Measurements from ENCODE around the gene MATN4.
A peak's percentile ranks its signal among the peaks of the same experiment; 100 is the strongest.

The MATN4 gene

DNA sequence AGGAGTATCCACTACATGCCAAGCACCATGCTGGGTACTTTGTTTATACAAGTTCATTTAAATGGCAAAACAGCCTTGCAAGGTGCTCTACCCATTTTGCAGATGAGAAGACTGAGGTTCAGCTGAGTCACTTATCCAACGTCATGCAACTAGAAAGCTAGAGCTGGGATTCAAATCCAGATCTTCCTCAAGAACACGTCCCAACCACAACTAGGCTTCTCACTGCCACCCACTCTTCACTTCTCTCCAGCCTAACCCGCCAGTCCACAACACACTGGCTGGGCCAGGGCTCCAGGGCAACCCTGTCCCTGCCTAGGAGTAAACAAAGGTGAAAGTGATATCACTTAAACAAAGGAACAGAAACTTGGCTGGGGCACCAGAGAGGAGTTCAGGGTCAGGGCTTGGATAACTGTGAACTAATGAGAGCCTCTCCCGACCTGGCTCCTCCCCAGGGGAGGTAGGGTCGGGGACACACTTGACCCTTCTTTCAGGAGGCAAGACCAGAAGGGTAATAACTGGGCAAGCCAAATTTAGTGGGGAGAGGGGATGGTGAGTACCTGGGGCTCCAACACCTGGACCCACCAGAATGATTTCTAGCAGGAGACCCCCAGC lies 32.2 kb upstream of the MATN4 start:
- peak in 1 of 3 donors; percentile 20 for DNase-seq

DNA sequence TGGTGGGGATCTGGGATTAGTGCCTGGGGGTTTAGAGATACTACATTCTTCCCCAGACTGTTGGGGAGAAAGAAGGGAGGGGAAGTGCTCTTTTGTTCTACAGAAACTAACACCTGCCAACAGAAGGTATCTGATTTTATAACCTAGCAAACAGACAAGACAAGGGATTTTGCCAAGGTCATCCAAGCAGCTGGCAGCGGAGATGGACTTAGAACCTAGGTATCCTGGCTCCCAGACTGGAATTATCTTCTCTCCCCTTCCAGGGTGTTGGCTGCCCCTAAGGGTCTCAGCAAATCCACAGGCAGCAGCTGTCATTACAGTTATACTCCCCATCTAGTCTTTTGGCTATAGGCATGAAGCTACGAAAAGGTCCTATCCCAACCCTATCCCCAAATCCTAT lies 31.7 kb upstream of the MATN4 start:
- no peak for DNase-seq

DNA sequence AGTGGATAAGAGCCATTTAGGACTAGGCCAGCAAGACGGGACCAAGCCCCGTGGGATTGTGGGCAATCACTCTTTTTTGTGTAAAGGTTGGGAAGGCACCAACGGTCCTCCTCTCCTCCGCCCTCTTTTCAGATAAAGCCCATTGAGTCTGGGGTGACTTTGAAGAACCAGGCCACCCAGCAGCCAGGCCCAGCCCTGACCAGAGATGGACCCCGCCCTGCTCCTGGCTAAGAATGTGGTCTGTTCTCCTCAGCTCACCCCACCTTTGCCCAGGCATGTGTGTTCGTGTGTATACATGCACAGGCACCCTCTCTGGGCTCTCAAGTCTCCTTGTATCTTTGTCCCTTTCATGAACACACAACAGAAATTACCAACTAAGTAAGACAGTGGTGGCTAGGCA lies 31.0 kb upstream of the MATN4 start:
- no peak for DNase-seq

DNA sequence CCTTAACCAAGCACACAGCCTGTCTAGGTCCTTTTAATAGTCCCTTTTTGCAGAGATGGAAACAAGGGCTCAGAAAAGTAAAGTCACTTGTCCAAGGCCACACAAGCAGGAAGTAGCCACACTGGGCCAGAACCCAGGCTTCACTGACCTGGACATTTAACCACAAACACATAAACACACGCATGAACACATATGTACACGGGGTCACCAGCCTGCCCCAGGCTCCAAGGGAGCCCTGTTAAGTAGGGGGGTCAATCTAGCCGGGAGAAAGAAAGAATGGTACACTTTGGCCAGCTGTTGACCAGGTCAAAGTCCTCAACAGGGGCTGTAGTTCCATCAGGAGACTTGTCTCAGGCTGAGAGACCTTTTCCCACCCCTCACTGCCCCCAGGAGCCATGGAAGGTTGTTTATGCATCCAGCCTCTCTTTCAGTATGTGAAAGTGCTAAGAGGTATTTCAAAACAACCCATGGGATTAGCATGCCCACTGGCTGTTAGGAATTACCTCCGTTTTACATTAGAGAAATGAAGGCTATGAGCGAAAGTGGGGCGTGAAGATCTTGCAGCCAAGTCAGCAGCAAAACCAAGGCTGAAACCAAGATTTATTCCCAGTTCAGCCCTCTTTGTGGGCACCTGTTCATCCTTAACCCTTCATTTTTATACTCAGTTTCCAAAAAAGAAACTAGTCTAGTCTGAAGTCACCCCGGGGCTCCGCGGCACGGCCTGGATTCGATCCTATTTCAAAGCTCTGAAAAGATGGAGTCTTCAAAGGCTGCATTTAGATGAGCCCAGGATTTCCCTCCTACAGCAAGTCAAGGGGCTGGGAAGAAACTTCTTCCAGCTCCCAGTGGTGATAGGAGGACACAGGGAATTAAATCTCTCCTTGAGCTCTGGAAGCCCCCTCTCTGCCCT lies 30.3 kb upstream of the MATN4 start:
- DNase-seq = peak in 1 of 3 donors; percentile 4

DNA sequence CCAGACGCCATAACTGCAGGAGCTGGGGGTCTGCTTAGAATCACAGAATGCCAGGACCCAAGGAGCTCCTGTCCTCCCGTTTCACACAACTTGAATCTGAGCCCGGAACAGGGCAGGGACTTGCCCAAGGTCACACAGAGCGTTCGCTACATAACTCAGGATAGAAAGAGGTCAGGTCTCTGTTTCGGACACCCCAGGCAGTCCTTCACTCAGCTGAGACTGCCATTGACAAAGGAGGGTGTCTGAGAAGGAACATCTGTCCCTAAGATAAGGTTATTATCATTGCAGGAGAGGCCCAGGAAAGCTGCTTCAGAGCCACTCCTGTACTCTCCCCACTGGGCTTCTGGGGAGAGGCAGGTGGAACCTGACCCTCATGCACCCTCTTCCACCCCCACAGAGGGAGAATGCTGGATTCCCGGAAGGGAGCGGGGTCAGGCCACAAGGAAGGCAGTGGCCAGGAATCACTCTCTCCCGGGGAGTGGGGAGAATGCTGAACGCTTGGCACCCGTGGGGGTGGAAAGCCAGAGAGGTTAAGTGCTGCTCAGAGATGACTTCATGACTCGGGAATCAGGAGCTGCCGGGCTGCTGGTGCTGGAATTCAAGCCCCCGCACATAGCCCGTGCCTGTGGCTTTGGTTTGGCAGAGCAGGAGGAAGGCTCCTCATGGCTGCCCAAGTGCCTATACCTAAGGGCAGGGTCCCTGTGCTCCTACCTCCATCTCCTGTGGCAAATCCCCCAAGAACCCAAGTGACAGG lies 29.4 kb upstream of the MATN4 start:
- peak in 1 of 3 donors; percentile 6 for DNase-seq

DNA sequence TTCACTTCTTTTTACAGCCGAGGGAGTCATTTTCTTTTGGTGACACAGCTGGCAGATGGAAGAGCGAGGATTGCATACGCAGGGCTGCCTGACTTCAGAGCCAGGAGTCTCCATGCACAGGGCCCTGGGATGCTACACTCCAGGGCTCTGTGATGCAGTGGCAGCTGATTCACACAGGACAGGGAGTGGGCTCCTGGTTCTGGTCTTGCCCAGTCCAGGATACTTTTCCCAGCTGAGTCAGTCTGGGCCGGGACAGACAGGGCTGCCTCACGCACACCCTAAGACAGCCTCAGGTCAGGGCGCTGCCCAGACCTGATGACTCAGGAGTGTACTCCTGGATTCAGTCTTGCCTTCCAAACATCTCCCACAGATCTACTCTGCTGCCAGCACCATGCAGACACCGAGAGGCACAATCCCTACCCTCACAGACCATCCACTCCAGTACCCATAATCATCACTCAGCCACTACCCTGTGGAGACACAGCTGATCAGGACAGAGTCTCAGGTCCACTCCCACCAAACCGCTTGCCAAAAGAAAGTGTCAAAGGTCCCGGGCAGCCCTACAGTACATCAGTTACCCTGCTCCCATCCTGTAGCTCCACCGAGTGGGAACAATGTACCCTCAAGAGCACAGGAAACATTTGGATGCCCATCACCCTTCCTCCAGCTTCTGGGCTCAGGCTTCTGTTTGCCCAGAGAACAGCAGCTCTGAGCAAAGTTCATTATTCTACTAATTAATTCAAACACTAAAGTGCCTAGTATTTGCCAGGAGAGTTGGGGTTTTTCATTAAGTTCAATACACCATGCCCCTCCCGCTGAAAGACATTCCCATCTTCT lies 28.6 kb upstream of the MATN4 start:
- peak in 1 of 3 donors; percentile 44 for DNase-seq

DNA sequence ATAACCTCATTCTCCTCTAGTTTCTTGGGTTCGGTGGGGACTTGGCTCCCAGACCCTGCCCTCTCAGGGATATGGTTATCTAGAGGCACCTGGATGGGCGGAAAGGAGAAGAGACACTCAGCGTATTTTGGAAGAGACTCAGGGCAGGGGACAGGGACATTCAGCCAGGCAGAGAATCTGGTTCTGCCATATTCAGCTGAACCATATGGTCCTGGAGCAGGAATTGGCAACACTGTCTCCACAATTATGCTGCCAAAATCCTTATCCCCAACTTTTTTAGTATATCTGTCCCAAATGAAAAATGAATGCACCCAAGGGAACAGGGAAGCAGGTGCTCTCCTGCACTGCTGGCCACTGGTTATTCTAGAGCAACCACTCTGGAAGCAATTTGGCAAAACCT lies 22.4 kb upstream of the MATN4 start:
- DNase-seq = no peak

DNA sequence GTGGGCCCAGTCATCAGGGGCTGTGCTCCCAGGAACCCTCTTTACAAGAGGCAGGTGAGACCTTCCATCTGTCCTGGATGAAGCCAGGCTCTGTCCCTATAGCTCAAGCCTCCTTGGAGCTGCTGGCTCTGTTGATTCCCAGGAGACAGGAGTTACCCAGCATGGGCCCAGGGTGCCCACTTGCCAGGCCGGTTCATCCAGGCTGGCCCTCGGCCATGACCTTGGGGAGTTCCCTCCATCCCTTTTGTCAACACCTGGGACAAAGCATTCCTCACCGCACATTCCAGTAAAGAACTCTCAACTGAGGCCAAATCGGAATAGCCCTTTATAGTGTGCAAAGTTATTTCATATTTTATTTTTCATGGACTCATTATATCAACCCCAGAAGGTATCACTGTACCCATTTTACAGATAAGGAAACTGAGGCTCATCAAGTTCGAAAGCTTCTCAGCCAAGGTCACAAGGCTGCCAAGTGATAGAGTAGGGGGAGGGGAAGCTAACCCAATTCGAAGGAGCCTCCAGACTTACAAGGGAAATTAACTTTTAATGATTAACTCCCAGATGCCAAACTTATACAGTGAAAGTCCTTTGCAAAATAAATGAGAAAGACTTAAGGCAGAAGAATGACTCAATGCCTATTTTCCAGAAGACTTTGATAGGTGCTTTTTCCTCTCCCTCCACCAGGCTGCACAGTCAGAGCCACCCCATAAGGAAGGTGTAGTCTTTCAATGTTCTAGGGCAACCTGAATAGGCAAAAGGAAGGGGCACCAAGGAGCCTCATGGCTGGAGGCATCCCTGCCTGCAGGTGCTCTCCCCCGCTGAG lies 21.6 kb upstream of the MATN4 start:
- DNase-seq = peak in 1 of 3 donors; percentile 27

DNA sequence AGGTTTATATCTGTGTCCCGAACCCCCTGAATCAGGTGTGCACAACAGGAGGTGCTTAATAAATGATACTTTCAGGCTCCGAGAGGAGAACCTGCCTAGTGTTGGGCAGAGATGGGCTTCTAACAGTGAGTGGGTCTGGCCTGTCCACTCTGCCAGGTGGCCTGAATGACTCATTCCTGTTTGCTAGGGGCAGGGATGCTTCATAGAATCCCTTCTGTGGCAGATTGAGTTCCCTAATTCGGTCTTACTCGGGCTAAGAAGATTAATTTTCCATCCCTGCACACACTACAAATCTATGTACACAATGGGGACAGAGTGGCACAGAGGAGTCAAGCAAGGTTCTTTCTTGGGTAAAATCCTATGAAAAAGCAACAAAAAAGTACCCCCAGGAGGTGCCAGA lies 20.4 kb upstream of the MATN4 start:
- DNase-seq = peak in 1 of 3 donors; percentile 14

DNA sequence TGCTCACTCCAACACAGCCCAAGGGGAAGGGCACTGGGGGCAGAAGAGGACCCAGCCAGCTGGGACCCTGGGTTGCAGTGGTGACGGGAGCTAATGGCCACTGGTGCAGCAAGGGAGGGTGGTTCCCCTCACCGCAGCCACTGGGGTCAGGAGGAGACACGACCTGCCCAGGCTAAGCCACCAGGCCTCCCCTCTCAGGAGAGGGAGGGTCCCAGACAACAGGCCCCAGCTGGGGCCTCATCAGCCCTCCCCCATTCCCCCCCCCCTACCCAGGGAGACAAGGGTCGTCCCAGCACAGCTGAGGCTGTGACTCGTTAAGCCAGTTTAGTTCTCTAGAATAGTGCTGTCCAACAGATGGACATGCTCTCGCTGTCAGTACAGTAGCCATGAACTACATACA lies 17.3 kb upstream of the MATN4 start:
- DNase-seq = peak in 1 of 3 donors; percentile 7

DNA sequence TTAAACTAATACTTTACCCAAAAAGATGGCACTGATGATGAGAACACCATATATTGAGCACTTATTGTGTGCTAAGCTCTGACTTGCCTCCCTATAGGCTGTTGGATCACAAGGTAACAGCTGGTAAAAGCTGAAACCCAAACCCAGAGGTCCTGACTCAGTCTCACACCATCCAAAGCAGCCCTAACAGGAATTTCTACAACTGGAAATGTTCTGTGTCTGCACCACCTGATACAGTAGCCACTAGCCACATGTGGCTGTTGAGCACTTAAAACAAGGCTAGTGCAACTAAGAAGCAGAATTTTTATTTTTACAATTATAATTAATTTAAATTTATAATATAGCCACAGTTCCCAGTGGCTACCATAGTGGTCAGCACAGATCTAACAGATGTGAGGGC lies 15.6 kb upstream of the MATN4 start:
- peak in 1 of 3 donors; percentile 56 for DNase-seq

DNA sequence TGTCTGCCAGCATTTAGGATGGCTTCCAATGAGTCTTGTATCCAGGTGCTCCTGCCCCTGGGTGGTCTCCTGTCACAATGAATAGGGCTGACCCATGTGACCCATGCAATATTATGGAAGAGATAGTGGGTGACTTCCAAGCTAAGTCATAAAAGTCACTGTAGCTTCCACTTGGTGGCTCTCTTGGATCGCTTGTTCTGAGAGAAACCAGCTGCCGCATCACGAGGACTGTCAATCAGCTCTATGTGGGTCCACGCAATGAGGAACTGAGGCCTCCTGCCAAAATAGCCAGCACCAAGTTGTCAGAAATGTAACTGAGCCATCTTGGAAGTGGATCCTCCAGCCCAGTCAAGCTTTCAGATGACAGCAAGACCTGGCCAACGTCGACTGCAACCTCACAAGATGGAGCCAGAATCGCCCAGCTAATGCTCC lies 14.9 kb upstream of the MATN4 start:
- peak; percentile 86 to 91 (median 88) for DNase-seq

DNA sequence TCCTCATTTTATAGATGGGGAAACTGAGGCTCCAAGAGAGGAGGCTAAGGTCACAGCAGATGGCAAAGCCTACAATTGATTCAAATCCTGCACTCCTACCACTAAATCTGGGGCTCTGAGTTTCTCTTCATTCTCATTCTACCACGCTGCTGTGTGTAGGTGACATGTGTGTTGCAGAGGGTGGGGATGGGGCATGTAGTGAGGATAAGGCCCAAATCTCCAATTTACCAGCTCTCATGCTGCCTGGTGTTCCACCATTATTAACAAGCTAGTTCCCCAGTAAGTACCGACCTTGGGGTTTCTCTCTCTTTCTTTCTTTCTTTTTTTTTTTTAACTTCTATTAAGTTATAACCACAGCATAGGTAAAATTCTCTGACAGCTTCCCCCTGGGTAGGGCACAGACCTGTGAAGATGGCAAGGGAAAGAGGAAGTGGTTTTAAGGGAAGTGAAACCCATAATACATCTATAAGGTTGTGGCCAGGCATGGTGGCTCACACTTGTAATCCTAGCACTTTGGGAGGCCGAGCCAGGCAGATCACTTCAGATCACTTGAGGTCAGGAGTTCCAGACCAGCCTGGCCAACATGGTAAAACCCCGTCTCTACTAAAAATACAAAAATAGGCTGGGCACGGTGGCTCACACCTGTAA lies 13.0 kb upstream of the MATN4 start:
- DNase-seq = peak in 2 of 3 donors; percentile 56 to 66

DNA sequence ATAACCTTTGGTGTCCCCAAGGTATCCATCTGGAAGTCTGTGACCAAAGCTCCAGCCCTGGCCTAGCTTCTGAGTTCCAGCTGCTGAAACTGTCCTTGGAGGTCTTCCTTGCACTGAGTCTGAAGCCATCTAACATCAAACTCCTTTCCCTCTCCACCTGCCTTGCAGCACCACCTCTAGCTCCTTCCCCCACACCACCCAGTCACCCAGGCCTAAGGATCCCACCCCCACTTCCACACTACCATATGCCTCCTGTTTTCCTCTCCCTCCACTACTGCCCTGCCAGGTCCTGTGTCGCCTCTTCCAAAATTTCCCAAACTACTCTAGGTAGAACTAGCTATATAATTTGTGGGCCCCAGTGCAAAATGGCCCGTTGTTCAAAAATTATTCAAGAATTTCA lies 10.8 kb upstream of the MATN4 start:
- no peak for DNase-seq

DNA sequence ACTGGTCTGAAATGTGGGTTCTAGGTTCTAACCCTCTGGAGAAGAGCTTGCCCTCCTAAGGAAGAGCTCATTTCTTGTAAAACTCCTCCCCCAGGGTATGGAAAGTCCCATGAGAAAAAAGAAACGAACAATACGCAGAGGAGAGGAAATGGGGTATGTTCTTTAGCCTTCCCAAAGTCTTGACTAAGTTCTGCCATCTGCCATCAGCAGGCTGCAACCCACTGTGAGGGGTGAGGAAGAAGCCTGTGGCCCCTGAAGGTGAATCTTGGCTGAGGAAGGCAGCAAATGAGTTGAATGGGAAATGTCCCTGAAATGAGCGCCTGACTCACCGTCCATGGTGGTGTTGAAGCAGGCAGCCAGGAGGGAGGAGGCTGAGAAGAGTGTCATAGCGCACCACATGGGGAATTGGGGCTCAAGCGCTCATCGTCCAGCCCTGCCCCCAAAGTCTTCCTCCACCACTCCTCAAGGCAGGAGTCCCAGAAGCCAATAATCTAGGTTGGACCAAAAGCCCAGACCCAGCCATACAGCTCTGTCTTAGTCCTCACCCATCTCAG lies 10.4 kb upstream of the MATN4 start:
- peak in 2 of 3 donors; percentile 11 to 29 for DNase-seq

DNA sequence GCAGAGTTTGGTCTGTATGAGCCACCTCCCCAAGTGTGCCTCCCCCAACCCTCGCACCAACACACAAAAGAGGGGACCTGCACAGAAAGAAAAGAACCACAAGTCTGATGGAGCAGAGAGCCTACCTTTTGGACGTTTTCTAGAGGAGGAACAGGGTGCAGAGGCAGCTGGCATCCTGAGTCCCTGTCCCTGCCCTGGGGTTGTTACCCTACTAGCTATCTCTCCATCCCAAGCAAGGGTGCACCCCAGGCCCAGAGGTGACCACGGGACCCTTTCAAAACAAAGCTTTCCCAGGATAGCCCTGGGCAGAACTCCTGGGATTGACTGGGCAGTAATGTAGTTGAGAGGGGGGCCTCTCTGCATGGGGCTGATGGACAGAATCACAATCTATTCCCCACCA lies 9.7 kb upstream of the MATN4 start:
- DNase-seq = no peak

DNA sequence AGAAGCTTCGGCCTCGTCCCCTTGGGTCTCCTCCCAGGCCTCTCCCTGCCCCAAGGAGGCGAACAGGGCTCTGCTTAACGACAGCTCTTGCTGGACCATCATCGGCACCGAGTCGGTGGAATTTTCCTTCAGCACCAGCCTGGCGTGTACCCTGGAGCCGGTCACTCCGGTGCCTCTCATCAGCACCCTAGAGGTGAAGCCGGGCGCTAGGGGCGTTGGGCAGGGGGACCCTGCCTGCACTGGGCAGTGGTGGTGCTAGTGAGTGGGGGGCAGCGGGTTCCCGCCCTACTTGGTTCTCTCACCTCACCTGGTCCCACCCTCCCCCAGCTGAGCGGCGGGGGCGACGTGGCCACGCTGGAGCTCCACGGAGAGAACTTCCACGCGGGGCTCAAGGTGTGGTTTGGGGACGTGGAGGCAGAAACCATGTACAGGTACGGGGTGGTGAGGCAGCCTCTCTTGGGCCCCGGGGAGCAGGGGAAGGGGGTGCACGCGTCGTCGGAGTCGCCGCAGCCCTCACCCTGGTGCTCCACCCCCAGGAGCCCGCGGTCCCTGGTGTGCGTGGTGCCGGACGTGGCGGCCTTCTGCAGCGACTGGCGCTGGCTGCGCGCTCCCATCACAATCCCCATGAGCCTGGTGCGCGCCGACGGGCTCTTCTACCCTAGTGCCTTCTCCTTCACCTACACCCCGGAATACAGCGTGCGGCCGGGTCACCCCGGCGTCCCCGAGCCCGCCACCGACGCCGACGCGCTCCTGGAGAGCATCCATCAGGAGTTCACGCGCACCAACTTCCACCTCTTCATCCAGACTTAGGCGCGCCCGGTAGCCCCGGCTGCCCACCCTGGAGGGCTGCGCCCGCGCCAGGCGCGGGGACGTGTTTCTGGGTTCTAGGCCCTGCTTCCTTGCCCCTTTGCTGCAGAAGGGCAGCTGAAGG lies 8.3 kb upstream of the MATN4 start:
- DNase-seq = no peak

DNA sequence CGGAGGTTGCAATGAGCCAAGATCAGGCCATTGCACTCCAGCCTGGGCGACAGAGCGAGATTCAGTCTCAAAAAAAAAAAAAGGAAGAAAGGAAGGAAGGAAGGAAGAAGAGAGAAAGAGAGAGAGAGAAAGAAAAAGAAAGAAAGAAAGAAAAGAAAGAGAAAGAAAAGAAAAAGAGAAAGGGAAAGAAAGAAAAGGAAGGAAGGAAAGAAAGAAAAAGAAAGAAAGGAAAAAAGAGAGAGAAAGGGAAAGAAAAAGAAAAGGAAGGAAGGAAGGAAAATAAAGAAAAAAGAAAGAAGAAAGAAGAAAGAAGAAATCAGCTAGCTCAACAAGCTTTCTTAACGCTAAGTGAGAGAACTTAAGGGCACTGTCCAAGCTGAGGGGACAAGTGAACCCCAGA lies 7.6 kb upstream of the MATN4 start:
- no peak for DNase-seq

DNA sequence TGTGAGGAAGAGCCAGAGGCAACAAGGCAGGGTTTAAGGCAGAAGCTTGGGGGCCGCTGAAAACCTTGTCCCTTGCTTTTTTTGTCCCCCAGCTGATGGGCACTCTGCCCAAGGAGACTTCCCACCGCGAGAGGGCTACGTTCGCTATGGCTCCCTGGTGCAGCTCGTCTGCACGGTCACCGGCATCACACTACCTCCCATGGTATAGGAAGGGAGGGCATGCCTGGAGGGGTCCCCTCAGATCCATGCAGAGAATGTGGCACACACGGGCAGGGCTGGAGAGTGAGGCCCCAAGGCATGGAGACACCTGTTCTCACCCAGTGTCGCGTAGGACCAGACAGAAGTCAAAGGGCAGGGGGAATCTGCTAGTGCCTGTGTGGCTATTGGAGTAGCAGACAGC lies 5.8 kb upstream of the MATN4 start:
- no peak for DNase-seq

All from suppressor macrophage treated with lipopolysaccharide for 1 hour (primary cell).